Ovary (tissue), 3 donors: Measurements from ENCODE around the gene FYN.

ENCODE experiments used
- EP300 ChIP-seq: sonication (generic); formaldehyde crosslinking; IDR thresholded peaks from one replicate; pipeline ENCODE4 v1.6.1; 2017; ENCODE audit warnings: antibody characterized with exemption
- POLR2A ChIP-seq: fragments of 450-650 bp; IDR thresholded peaks from one replicate; pipeline ENCODE4 v1.6.1; 2017; ENCODE audit warnings: antibody characterized with exemption, mild to moderate bottlenecking, moderate library complexity
- TF ChIP-seq, protein P1 (sequence below), 3 donors: fragments of 450-650 bp in 2 of 3; fragments of 200-600 bp in 1 of 3; IDR thresholded peaks; one replicate each; pipeline versions ENCODE4 v1.5.1 to v1.8.0; 2016 to 2022; ENCODE audit warnings: antibody characterized with exemption in 3 of 3, mild to moderate bottlenecking in 1 of 3
- donor health status: DM: no; HTN: no; CAD: no.

DNA sequence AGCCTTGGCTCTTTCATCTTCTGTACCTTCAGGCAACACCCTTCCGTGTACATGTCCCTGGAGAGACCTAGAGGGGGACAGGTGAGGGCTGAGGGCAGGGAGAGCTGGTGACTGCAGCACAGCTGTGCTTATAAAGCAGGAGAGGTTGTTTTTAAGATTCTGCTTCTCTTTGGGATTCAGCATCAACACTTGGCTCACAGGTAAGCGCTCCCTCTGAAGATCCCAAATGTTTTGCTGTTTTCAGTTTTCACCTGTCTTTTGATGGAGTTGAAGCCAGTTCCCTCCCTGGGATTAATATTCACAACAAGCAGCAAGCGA, 248.2 kb downstream of the FYN start:
- TF ChIP-seq, protein P1, sequence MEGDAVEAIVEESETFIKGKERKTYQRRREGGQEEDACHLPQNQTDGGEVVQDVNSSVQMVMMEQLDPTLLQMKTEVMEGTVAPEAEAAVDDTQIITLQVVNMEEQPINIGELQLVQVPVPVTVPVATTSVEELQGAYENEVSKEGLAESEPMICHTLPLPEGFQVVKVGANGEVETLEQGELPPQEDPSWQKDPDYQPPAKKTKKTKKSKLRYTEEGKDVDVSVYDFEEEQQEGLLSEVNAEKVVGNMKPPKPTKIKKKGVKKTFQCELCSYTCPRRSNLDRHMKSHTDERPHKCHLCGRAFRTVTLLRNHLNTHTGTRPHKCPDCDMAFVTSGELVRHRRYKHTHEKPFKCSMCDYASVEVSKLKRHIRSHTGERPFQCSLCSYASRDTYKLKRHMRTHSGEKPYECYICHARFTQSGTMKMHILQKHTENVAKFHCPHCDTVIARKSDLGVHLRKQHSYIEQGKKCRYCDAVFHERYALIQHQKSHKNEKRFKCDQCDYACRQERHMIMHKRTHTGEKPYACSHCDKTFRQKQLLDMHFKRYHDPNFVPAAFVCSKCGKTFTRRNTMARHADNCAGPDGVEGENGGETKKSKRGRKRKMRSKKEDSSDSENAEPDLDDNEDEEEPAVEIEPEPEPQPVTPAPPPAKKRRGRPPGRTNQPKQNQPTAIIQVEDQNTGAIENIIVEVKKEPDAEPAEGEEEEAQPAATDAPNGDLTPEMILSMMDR (IDR thresholded peaks at IDR 0.05) = no peak
- TF ChIP-seq POLR2A (no peak), EP300 (no peak)
